Fibroblast of the conjunctiva (primary cell): ENCODE data around the gene TLE1.
"Not testable (repeated sequence)": the region's sequence is repeated elsewhere in the genome, so short reads cannot be mapped to it uniquely, and the experiment has no call there.

Experiments
- DNase-seq: peaks from one replicate; pipeline ENCODE4 v3.0.0-alpha.2; 2010; ENCODE audit warnings: low read depth

Gene TLE1

GRCh38 chr9:81621785-81622259 is 67.5 kb downstream of the TLE1 start:
- DNase-seq = no peak

- no peak for DNase-seq
These were observed 68.2 kb downstream of the TLE1 start for GRCh38 chr9:81621118-81621517.

GRCh38 chr9:81620002-81620390 is 69.4 kb downstream of the TLE1 start:
- no peak for DNase-seq

GRCh38 chr9:81619353-81620001 is 69.9 kb downstream of the TLE1 start:
- DNase-seq = peak; percentile 54

- DNase-seq = no peak
These were observed 70.4 kb downstream of the TLE1 start for GRCh38 chr9:81618923-81619322.

- DNase-seq = no peak
These were observed 73.2 kb downstream of the TLE1 start for GRCh38 chr9:81616141-81616540.

GRCh38 chr9:81614335-81614734 is 75.0 kb downstream of the TLE1 start:
- no peak for DNase-seq

- DNase-seq = peak; percentile 86
These were observed 76.1 kb downstream of the TLE1 start for GRCh38 chr9:81613002-81613812.

GRCh38 chr9:81611664-81612063 is 77.7 kb downstream of the TLE1 start:
- no peak for DNase-seq

- DNase-seq = no peak
These were observed 78.6 kb downstream of the TLE1 start for GRCh38 chr9:81610740-81611107.

GRCh38 chr9:81609782-81610739 is 79.3 kb downstream of the TLE1 start:
- DNase-seq = no peak

GRCh38 chr9:81608289-81608657 is 81.1 kb downstream of the TLE1 start:
- no peak for DNase-seq

- DNase-seq = no peak
These were observed 81.6 kb downstream of the TLE1 start for GRCh38 chr9:81607593-81608288.

GRCh38 chr9:81606261-81606660 is 83.1 kb downstream of the TLE1 start:
- DNase-seq = not testable (repeated sequence)

GRCh38 chr9:81605170-81605670 is 84.1 kb downstream of the TLE1 start:
- DNase-seq = no peak

- no peak for DNase-seq
These were observed 84.8 kb downstream of the TLE1 start for GRCh38 chr9:81604306-81605169.

- DNase-seq = no peak
These were observed 86.3 kb downstream of the TLE1 start for GRCh38 chr9:81602887-81603680.

GRCh38 chr9:81601639-81602623 is 87.4 kb downstream of the TLE1 start:
- DNase-seq = no peak

GRCh38 chr9:81600631-81601030 is 88.7 kb downstream of the TLE1 start:
- no peak for DNase-seq
